Dendritic cell treated with granulocyte-macrophage colony-stimulating factor and Interleukin-4, amounts not matched to agents 40 ng/mL and 50 ng/mL, for 4 days (primary cell): ENCODE results near the gene CD79A.
A peak's percentile ranks its signal among the peaks of the same experiment; 100 is the strongest.

Experiments
- H3K27ac Mint-ChIP-seq: one replicate; pipeline ENCODE4 v1.8.0; 2022; ENCODE audit warnings: mild to moderate bottlenecking, mixed read lengths
- H3K27me3 Mint-ChIP-seq: one replicate; pipeline ENCODE4 v1.8.0; 2022; ENCODE audit warnings: mild to moderate bottlenecking, mixed read lengths
- H3K36me3 Mint-ChIP-seq: one replicate; pipeline ENCODE4 v1.8.0; 2022; ENCODE audit warnings: low read depth, mixed read lengths
- H3K4me1 Mint-ChIP-seq: one replicate; pipeline ENCODE4 v1.8.0; 2022; ENCODE audit warnings: low read depth, mixed read lengths
- H3K4me3 Mint-ChIP-seq: one replicate; pipeline ENCODE4 v1.8.0; 2022; ENCODE audit warnings: mild to moderate bottlenecking, moderate library complexity, mixed read lengths
- H3K9me3 Mint-ChIP-seq: one replicate; pipeline ENCODE4 v1.8.0; 2022; ENCODE audit warnings: mixed read lengths
- intact Hi-C: fragments of 100-400 bp; cut with micrococcal nuclease; formaldehyde crosslinking; loops from one replicate; pipeline ENCODE4 v1.15.0; 2022

CD79A gene

GRCh38 chr19:41883821-41884733 is 7.0 kb downstream of the CD79A start:
- intact Hi-C loops: no loop called here
- Mint-ChIP-seq H3K9me3 (no peaks in the 10 kb centered on the region), H3K27me3 (no peaks in the 10 kb centered on the region)

GRCh38 chr19:41886761-41887710 is 10.0 kb downstream of the CD79A start:
- Mint-ChIP-seq H3K27ac (peak overlapping the region; percentile 24), H3K36me3 (peaks cover 76% of the 10 kb centered on the region), H3K4me1 (peaks cover 49% of the 10 kb centered on the region), H3K9me3 (no peaks in the 10 kb centered on the region), H3K4me3 (peak overlapping the region; percentile 4), H3K27me3 (no peaks in the 10 kb centered on the region)
- intact Hi-C loops: no loop called here

More at GRCh38 chr19:41883821-41884733, 7.0 kb downstream of the CD79A start:
- H3K27ac Mint-ChIP-seq: peak overlapping the region; percentile 74
- peaks cover 58% of the 10 kb centered on the region for H3K4me1 Mint-ChIP-seq
- H3K4me3 Mint-ChIP-seq: peak overlapping the region; percentile 76
- peaks cover 48% of the 10 kb centered on the region for H3K36me3 Mint-ChIP-seq

- no peaks in the 10 kb centered on the region for H3K27me3 Mint-ChIP-seq
- H3K4me3 Mint-ChIP-seq: no peak overlapping the region
- H3K36me3 Mint-ChIP-seq: peaks cover 84% of the 10 kb centered on the region
- intact Hi-C loops: no loop called here
- no peaks in the 10 kb centered on the region for H3K9me3 Mint-ChIP-seq
- H3K27ac Mint-ChIP-seq: peak overlapping the region; percentile 26
- peaks cover 41% of the 10 kb centered on the region for H3K4me1 Mint-ChIP-seq
Observed at GRCh38 chr19:41887711-41888382, 10.8 kb downstream of the CD79A start.

- Mint-ChIP-seq H3K36me3 (peaks cover 88% of the 10 kb centered on the region), H3K4me3 (no peak overlapping the region), H3K27me3 (no peaks in the 10 kb centered on the region), H3K27ac (no peak overlapping the region), H3K4me1 (peaks cover 41% of the 10 kb centered on the region), H3K9me3 (no peaks in the 10 kb centered on the region)
- intact Hi-C loops: no loop called here
Observed at GRCh38 chr19:41888926-41889325, 11.8 kb downstream of the CD79A start.

- intact Hi-C loops: no loop called here
- H3K9me3 Mint-ChIP-seq: no peaks in the 10 kb centered on the region
- peaks cover 93% of the 10 kb centered on the region for H3K36me3 Mint-ChIP-seq
- no peak overlapping the region for H3K4me3 Mint-ChIP-seq
- H3K27me3 Mint-ChIP-seq: no peaks in the 10 kb centered on the region
- H3K4me1 Mint-ChIP-seq: peaks cover 36% of the 10 kb centered on the region
- no peak overlapping the region for H3K27ac Mint-ChIP-seq
Observed at GRCh38 chr19:41889896-41890295, 12.8 kb downstream of the CD79A start.

- H3K4me3 Mint-ChIP-seq: no peak overlapping the region
- peaks cover 95% of the 10 kb centered on the region for H3K36me3 Mint-ChIP-seq
- intact Hi-C loops: no loop called here
- no peak overlapping the region for H3K27ac Mint-ChIP-seq
- H3K27me3 Mint-ChIP-seq: no peaks in the 10 kb centered on the region
- peaks cover 25% of the 10 kb centered on the region for H3K4me1 Mint-ChIP-seq
- no peaks in the 10 kb centered on the region for H3K9me3 Mint-ChIP-seq
Observed at GRCh38 chr19:41890936-41891335, 13.9 kb downstream of the CD79A start.

GRCh38 chr19:41892173-41892902 is 15.3 kb downstream of the CD79A start:
- Mint-ChIP-seq H3K4me1 (peaks cover 11% of the 10 kb centered on the region), H3K36me3 (peaks cover 96% of the 10 kb centered on the region), H3K27me3 (no peaks in the 10 kb centered on the region), H3K4me3 (no peak overlapping the region), H3K27ac (no peak overlapping the region), H3K9me3 (no peaks in the 10 kb centered on the region)
- intact Hi-C loops: no loop called here

GRCh38 chr19:41893899-41894298 is 16.8 kb downstream of the CD79A start:
- Mint-ChIP-seq H3K27me3 (no peaks in the 10 kb centered on the region), H3K4me1 (no peaks in the 10 kb centered on the region), H3K27ac (no peak overlapping the region), H3K36me3 (peaks cover 96% of the 10 kb centered on the region), H3K4me3 (no peak overlapping the region), H3K9me3 (no peaks in the 10 kb centered on the region)
- intact Hi-C loops: no loop called here

GRCh38 chr19:41894350-41894749 is 17.3 kb downstream of the CD79A start:
- H3K9me3 Mint-ChIP-seq: no peaks in the 10 kb centered on the region
- peaks cover 96% of the 10 kb centered on the region for H3K36me3 Mint-ChIP-seq
- no peak overlapping the region for H3K4me3 Mint-ChIP-seq

GRCh38 chr19:41895745-41896580 is 18.9 kb downstream of the CD79A start:
- Mint-ChIP-seq H3K36me3 (peaks cover 96% of the 10 kb centered on the region), H3K27me3 (no peaks in the 10 kb centered on the region), H3K27ac (no peak overlapping the region), H3K9me3 (no peaks in the 10 kb centered on the region), H3K4me1 (no peaks in the 10 kb centered on the region), H3K4me3 (no peak overlapping the region)
- intact Hi-C loops: no loop called here

More at GRCh38 chr19:41894350-41894749, 17.3 kb downstream of the CD79A start:
- Mint-ChIP-seq H3K27ac (no peak overlapping the region), H3K4me1 (no peaks in the 10 kb centered on the region), H3K27me3 (no peaks in the 10 kb centered on the region)
- intact Hi-C loops: no loop called here

GRCh38 chr19:41896581-41896942 is 19.5 kb downstream of the CD79A start:
- Mint-ChIP-seq H3K4me1 (no peaks in the 10 kb centered on the region), H3K27ac (no peak overlapping the region), H3K9me3 (no peaks in the 10 kb centered on the region), H3K27me3 (no peaks in the 10 kb centered on the region), H3K36me3 (peaks cover 98% of the 10 kb centered on the region), H3K4me3 (no peak overlapping the region)
- intact Hi-C loops: no loop called here

- Mint-ChIP-seq H3K4me3 (no peak overlapping the region), H3K9me3 (no peaks in the 10 kb centered on the region), H3K36me3 (peaks cover 98% of the 10 kb centered on the region), H3K27ac (no peak overlapping the region), H3K4me1 (no peaks in the 10 kb centered on the region), H3K27me3 (no peaks in the 10 kb centered on the region)
- intact Hi-C loops: no loop called here
Observed at GRCh38 chr19:41897181-41897580, 20.1 kb downstream of the CD79A start.
